GM21367 (cell line): Measurements from ENCODE around the gene ARMCX5.
A peak's percentile ranks its signal among the peaks of the same experiment; 100 is the strongest.

ENCODE experiments used
- ATAC-seq: cut with Tn5 transposase; IDR thresholded peaks from one replicate; pipeline ENCODE4 v1.9.1; 2021; ENCODE audit not compliant: unreplicated experiment

The ARMCX5 gene

GRCh38 chrX:102599084-102599950 lies at the start of gene ARMCX5:
ARMCX5 (plus strand) TSS chrX:102599515; CDS start chrX:102602142, 2,627 bp downstream.
- ATAC-seq = peak; percentile 81

GRCh38 chrX:102558607-102559006 lies 40.7 kb upstream of the ARMCX5 start:
- no peak for ATAC-seq

- no peak for ATAC-seq
Observed at GRCh38 chrX:102560423-102561068, 38.8 kb upstream of the ARMCX5 start.

GRCh38 chrX:102580891-102581290 lies 18.4 kb upstream of the ARMCX5 start:
- no peak for ATAC-seq

- ATAC-seq = no peak
Observed at GRCh38 chrX:102593367-102593766, 5.9 kb upstream of the ARMCX5 start.

- peak; percentile 3 for ATAC-seq
Observed at GRCh38 chrX:102599951-102600579, 750 bp downstream of the ARMCX5 start.

GRCh38 chrX:102604327-102604726 lies 5.0 kb downstream of the ARMCX5 start:
- ATAC-seq = no peak

GRCh38 chrX:102606115-102606514 lies 6.8 kb downstream of the ARMCX5 start:
- no peak for ATAC-seq

GRCh38 chrX:102610905-102611304 lies 11.6 kb downstream of the ARMCX5 start:
- ATAC-seq = no peak

GRCh38 chrX:102624105-102624504 lies 24.8 kb downstream of the ARMCX5 start:
- ATAC-seq = no peak

GRCh38 chrX:102627640-102628039 lies 28.3 kb downstream of the ARMCX5 start:
- ATAC-seq = no peak

GRCh38 chrX:102637561-102637960 lies 38.2 kb downstream of the ARMCX5 start:
- ATAC-seq = no peak

GRCh38 chrX:102650903-102651241 lies 51.6 kb downstream of the ARMCX5 start:
- no peak for ATAC-seq

- no peak for ATAC-seq
Observed at GRCh38 chrX:102651242-102652011, 52.1 kb downstream of the ARMCX5 start, which contains the start of gene GPRASP1. GPRASP1 (plus strand) TSS chrX:102651483; CDS start chrX:102653914, 2,431 bp downstream.

- peak; percentile 75 for ATAC-seq
Observed at GRCh38 chrX:102652031-102652688, 52.8 kb downstream of the ARMCX5 start.
